22Rv1 (cell line): Measurements from ENCODE around the gene ADIPOR2.

Experiments used
- ZFX ChIP-seq: fragments of 450-650 bp; IDR thresholded peaks from 2 replicates; pipeline ENCODE4 v1.6.1; 2017; ENCODE audit warnings: antibody characterized with exemption, borderline replicate concordance
- TF ChIP-seq, protein P1 (sequence below): fragments of 450-650 bp; IDR thresholded peaks from 2 replicates; pipeline ENCODE4 v1.5.1; 2017; ENCODE audit warnings: mild to moderate bottlenecking

GRCh38 chr12:1767407-1768090 is 76.7 kb downstream of the ADIPOR2 start:
- TF ChIP-seq, protein P1, sequence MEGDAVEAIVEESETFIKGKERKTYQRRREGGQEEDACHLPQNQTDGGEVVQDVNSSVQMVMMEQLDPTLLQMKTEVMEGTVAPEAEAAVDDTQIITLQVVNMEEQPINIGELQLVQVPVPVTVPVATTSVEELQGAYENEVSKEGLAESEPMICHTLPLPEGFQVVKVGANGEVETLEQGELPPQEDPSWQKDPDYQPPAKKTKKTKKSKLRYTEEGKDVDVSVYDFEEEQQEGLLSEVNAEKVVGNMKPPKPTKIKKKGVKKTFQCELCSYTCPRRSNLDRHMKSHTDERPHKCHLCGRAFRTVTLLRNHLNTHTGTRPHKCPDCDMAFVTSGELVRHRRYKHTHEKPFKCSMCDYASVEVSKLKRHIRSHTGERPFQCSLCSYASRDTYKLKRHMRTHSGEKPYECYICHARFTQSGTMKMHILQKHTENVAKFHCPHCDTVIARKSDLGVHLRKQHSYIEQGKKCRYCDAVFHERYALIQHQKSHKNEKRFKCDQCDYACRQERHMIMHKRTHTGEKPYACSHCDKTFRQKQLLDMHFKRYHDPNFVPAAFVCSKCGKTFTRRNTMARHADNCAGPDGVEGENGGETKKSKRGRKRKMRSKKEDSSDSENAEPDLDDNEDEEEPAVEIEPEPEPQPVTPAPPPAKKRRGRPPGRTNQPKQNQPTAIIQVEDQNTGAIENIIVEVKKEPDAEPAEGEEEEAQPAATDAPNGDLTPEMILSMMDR: no peak
- no peak for TF ChIP-seq ZFX
